ENCODE results near the gene CSAG3.
"Not testable (repeated sequence)": the region's sequence is repeated elsewhere in the genome, so short reads cannot be mapped to it uniquely, and the experiment has no call there.

The CSAG3 gene

GRCh38 chrX:152753686-152754650 is 5.0 kb upstream of the CSAG3 start, which contains the start of gene MAGEA2:
TSS of gene MAGEA2 (minus strand) at chrX:152753842. CDS start at chrX:152751363, 2,479 bp downstream.
- H3K27me3 ChIP-seq (ENCODE audit: low read depth, low read length); H3K9me3 ChIP-seq (ENCODE audit: control insufficient read depth in 1 of 2, low read length in 2 of 2); H3K27ac ChIP-seq (ENCODE audit: low read length); H3K4me3 ChIP-seq (ENCODE audit: low read depth in 1 of 2, low read length in 2 of 2); H3K4me1 ChIP-seq (ENCODE audit: control insufficient read depth in 1 of 2, insufficient read depth in 2 of 2, low read length in 2 of 2); H3K36me3 ChIP-seq (ENCODE audit: control insufficient read depth in 1 of 2, insufficient read depth in 2 of 2, low read length in 2 of 2): not testable (repeated sequence)

- H3K9me3 ChIP-seq (ENCODE audit: control insufficient read depth in 1 of 2, low read length in 2 of 2); H3K4me1 ChIP-seq (ENCODE audit: control insufficient read depth in 1 of 2, insufficient read depth in 2 of 2, low read length in 2 of 2); H3K4me3 ChIP-seq (ENCODE audit: low read depth in 1 of 2, low read length in 2 of 2); H3K36me3 ChIP-seq (ENCODE audit: control insufficient read depth in 1 of 2, insufficient read depth in 2 of 2, low read length in 2 of 2); H3K27ac ChIP-seq (ENCODE audit: low read length); H3K27me3 ChIP-seq (ENCODE audit: low read depth, low read length): not testable (repeated sequence)
Measured at GRCh38 chrX:152754871-152755270, 4.1 kb upstream of the CSAG3 start.

- not testable (repeated sequence) for H3K4me1 ChIP-seq (ENCODE audit: control insufficient read depth in 1 of 2, insufficient read depth in 2 of 2, low read length in 2 of 2); H3K9me3 ChIP-seq (ENCODE audit: control insufficient read depth in 1 of 2, low read length in 2 of 2); H3K4me3 ChIP-seq (ENCODE audit: low read depth in 1 of 2, low read length in 2 of 2); H3K27me3 ChIP-seq (ENCODE audit: low read depth, low read length); H3K27ac ChIP-seq (ENCODE audit: low read length); H3K36me3 ChIP-seq (ENCODE audit: control insufficient read depth in 1 of 2, insufficient read depth in 2 of 2, low read length in 2 of 2)
Measured at GRCh38 chrX:152759544-152759943, 526 bp downstream of the CSAG3 start.

- H3K9me3 ChIP-seq (ENCODE audit: control insufficient read depth in 1 of 2, low read length in 2 of 2); H3K36me3 ChIP-seq (ENCODE audit: control insufficient read depth in 1 of 2, insufficient read depth in 2 of 2, low read length in 2 of 2); H3K4me1 ChIP-seq (ENCODE audit: control insufficient read depth in 1 of 2, insufficient read depth in 2 of 2, low read length in 2 of 2); H3K4me3 ChIP-seq (ENCODE audit: low read depth in 1 of 2, low read length in 2 of 2); H3K27ac ChIP-seq (ENCODE audit: low read length); H3K27me3 ChIP-seq (ENCODE audit: low read depth, low read length): not testable (repeated sequence)
Measured at GRCh38 chrX:152761582-152761981, 2.6 kb downstream of the CSAG3 start.

- not testable (repeated sequence) for H3K9me3 ChIP-seq (ENCODE audit: control insufficient read depth in 1 of 2, low read length in 2 of 2); H3K36me3 ChIP-seq (ENCODE audit: control insufficient read depth in 1 of 2, insufficient read depth in 2 of 2, low read length in 2 of 2); H3K27me3 ChIP-seq (ENCODE audit: low read depth, low read length); H3K4me3 ChIP-seq (ENCODE audit: low read depth in 1 of 2, low read length in 2 of 2); H3K27ac ChIP-seq (ENCODE audit: low read length); H3K4me1 ChIP-seq (ENCODE audit: control insufficient read depth in 1 of 2, insufficient read depth in 2 of 2, low read length in 2 of 2)
Measured at GRCh38 chrX:152766562-152766961, 7.5 kb downstream of the CSAG3 start.

GRCh38 chrX:152769549-152770289 is 10.7 kb downstream of the CSAG3 start, which contains the start of gene MAGEA6:
TSS of gene MAGEA6 (minus strand) at chrX:152769689. CDS start at chrX:152767650, 2,039 bp downstream.
- not testable (repeated sequence) for H3K27me3 ChIP-seq (ENCODE audit: low read depth, low read length); H3K4me3 ChIP-seq (ENCODE audit: low read depth in 1 of 2, low read length in 2 of 2); H3K9me3 ChIP-seq (ENCODE audit: control insufficient read depth in 1 of 2, low read length in 2 of 2); H3K36me3 ChIP-seq (ENCODE audit: control insufficient read depth in 1 of 2, insufficient read depth in 2 of 2, low read length in 2 of 2); H3K4me1 ChIP-seq (ENCODE audit: control insufficient read depth in 1 of 2, insufficient read depth in 2 of 2, low read length in 2 of 2); H3K27ac ChIP-seq (ENCODE audit: low read length)

- H3K27ac ChIP-seq (ENCODE audit: low read length); H3K36me3 ChIP-seq (ENCODE audit: control insufficient read depth in 1 of 2, insufficient read depth in 2 of 2, low read length in 2 of 2); H3K4me3 ChIP-seq (ENCODE audit: low read depth in 1 of 2, low read length in 2 of 2); H3K9me3 ChIP-seq (ENCODE audit: control insufficient read depth in 1 of 2, low read length in 2 of 2); H3K4me1 ChIP-seq (ENCODE audit: control insufficient read depth in 1 of 2, insufficient read depth in 2 of 2, low read length in 2 of 2); H3K27me3 ChIP-seq (ENCODE audit: low read depth, low read length): not testable (repeated sequence)
Measured at GRCh38 chrX:152787062-152787461, 28.0 kb downstream of the CSAG3 start.

- H3K27me3 ChIP-seq (ENCODE audit: low read depth, low read length) = no peaks in the 10 kb centered on the region
- H3K4me3 ChIP-seq (ENCODE audit: low read depth in 1 of 2, low read length in 2 of 2) = no peak overlapping the region
- no peaks in the 10 kb centered on the region for H3K36me3 ChIP-seq (ENCODE audit: control insufficient read depth in 1 of 2, insufficient read depth in 2 of 2, low read length in 2 of 2)
- no peaks in the 10 kb centered on the region for H3K9me3 ChIP-seq (ENCODE audit: control insufficient read depth in 1 of 2, low read length in 2 of 2)
- no peaks in the 10 kb centered on the region for H3K4me1 ChIP-seq (ENCODE audit: control insufficient read depth in 1 of 2, insufficient read depth in 2 of 2, low read length in 2 of 2)
- H3K27ac ChIP-seq (ENCODE audit: low read length) = no peak overlapping the region
Measured at GRCh38 chrX:152798945-152799344, 39.9 kb downstream of the CSAG3 start.

GRCh38 chrX:152806035-152806434 is 47.0 kb downstream of the CSAG3 start:
- no peaks in the 10 kb centered on the region for H3K9me3 ChIP-seq (ENCODE audit: control insufficient read depth in 1 of 2, low read length in 2 of 2)
- no peaks in the 10 kb centered on the region for H3K4me1 ChIP-seq (ENCODE audit: control insufficient read depth in 1 of 2, insufficient read depth in 2 of 2, low read length in 2 of 2)
- H3K36me3 ChIP-seq (ENCODE audit: control insufficient read depth in 1 of 2, insufficient read depth in 2 of 2, low read length in 2 of 2) = no peaks in the 10 kb centered on the region
- no peak overlapping the region for H3K27ac ChIP-seq (ENCODE audit: low read length)
- no peak overlapping the region for H3K4me3 ChIP-seq (ENCODE audit: low read depth in 1 of 2, low read length in 2 of 2)
- H3K27me3 ChIP-seq (ENCODE audit: low read depth, low read length) = no peaks in the 10 kb centered on the region
